Right lobe of liver (tissue), 4 donors: ENCODE results near the gene TACC3.

Experiments used
- POLR2A ChIP-seq: fragments of 450-650 bp; IDR thresholded peaks from one replicate; pipeline ENCODE4 v1.6.1; 2017; ENCODE audit warnings: antibody characterized with exemption, mild to moderate bottlenecking
- TF ChIP-seq, protein P1 (sequence below), 4 donors: fragments of 200-600 bp in 3 of 4; fragments of 450-650 bp in 1 of 4; IDR thresholded peaks; one replicate each; pipeline versions ENCODE4 v1.5.1 to v1.8.0; 2016 to 2022; ENCODE audit warnings: antibody characterized with exemption in 4 of 4, mild to moderate bottlenecking in 2 of 4
- donor health status: DM: no; HTN: no; CAD: no.
- donor health status: DM: no; HTN: no; CAD: no.
- donor health status: DM: no; HTN: yes; CAD: no.

DNA sequence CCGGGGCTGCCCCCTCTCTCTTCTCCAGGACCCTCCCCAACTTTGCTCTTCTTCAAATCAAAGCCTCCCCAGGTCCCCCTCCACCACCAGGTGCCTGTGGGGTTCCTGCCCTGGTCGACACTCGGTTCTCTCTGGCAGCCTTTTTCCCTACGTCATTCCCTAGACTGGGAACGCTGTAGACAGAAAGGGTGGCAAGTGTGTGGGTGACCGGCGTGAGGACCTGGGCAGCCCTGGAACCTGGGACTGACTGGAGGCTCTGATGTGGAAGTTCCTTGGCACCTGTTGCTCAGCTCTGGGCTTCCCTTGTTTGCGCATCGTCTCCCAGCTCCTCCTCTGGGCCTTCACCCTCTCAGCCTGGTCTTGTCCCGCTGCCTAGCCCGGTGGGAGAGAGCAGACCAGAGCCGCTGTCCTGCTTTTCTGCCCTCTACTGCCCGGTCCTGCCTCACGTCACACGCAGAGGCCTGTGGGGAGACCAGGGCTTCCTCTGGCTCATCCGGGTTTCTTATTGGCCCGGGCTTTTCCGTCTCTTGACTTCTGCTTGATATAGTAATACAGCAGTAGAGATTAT lies 1.3 kb downstream of the TACC3 start:
- TF ChIP-seq, protein P1, sequence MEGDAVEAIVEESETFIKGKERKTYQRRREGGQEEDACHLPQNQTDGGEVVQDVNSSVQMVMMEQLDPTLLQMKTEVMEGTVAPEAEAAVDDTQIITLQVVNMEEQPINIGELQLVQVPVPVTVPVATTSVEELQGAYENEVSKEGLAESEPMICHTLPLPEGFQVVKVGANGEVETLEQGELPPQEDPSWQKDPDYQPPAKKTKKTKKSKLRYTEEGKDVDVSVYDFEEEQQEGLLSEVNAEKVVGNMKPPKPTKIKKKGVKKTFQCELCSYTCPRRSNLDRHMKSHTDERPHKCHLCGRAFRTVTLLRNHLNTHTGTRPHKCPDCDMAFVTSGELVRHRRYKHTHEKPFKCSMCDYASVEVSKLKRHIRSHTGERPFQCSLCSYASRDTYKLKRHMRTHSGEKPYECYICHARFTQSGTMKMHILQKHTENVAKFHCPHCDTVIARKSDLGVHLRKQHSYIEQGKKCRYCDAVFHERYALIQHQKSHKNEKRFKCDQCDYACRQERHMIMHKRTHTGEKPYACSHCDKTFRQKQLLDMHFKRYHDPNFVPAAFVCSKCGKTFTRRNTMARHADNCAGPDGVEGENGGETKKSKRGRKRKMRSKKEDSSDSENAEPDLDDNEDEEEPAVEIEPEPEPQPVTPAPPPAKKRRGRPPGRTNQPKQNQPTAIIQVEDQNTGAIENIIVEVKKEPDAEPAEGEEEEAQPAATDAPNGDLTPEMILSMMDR (IDR thresholded peaks at IDR 0.05): no peak
- no peak for TF ChIP-seq POLR2A
